Stimulated activated CD4-positive, alpha-beta T cell treated with anti-CD3 and anti-CD28 coated beads, Interleukin-2, amount 100 ng/mL, for 24 hours (primary cell): ENCODE measurements around the gene PLAC1.

ENCODE experiments used
- DNase-seq, 2 donors: peaks; one replicate each; pipeline ENCODE4 v3.0.0-alpha.2; 2020

Gene PLAC1

DNA sequence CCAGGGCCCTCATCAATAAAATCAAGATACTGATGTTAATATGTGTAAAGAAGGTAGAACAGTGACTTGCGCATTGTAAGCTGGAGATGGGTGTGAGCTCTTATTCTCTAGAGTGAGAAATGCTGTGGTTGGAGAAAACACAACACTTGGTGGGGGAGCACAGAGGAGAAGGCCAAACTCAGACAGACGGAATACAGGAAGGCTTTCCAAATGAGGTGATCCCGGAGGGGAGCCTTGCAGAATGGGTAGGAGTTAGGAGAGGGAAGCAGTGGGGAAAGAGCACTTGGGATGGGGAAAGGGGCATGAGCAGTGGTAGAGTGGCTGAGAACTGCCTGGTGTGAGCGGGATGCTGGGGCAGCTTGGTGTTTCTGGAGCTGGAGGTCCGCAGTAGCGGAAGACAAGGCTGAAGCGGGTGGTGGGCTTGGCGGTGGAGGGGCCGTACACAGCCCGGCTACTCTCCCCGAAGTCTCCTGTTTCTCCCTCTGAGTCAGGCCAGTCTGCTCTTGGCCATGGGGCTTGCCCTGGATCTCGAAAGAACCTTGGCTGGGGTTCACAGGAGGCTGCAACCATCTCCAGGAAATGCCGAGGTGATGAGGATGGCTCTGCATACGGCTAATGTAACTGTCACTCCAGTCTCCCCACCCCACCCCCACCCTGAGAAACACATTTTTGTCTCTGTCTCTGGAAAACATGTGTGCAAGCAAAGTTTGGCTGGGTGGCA is 11.3 kb upstream of the PLAC1 start:
- no peak for DNase-seq

DNA sequence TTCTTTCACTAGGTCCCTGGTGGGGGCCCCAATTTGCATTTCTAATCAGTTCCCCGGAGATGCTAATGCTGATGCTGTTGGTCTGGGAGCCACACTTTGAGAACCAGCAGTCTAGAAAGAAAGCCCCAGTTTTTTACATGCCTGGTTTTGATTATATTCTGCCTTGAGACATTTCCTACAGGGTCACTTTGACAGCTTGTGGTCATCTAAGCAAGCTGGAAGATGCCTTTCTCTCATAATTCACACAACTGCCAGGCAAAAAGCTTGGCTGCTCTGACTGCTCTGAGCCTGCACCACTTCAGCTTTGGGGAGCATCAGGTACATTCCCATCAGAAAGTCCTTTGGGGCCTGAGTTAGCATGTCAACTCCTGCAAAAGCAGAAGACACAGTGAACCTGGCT is 5.9 kb upstream of the PLAC1 start:
- no peak for DNase-seq

GRCh38 chrX:134661295-134661694 is 3.0 kb upstream of the PLAC1 start:
- DNase-seq, result no peak

GRCh38 chrX:134660627-134661026 is 2.4 kb upstream of the PLAC1 start:
- DNase-seq, result no peak

DNA sequence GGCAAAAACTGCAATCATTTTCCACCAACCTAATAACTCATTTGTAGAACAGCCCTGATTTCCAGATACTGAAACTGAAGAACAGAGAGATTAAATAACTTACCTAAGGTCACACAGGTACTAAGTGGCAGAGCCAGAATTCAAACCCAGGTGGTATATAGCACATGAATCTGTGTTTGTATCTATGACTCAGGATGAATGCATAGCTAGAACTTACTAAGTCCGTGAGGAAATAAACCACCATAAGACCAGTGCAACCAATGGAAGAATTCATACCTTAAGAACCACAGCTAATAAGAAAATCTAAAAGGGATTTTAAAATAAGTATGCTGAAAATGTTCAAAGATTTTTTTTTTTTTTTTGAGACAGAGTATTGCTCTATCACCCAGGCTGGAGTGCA is 1.5 kb upstream of the PLAC1 start:
- no peak for DNase-seq

DNA sequence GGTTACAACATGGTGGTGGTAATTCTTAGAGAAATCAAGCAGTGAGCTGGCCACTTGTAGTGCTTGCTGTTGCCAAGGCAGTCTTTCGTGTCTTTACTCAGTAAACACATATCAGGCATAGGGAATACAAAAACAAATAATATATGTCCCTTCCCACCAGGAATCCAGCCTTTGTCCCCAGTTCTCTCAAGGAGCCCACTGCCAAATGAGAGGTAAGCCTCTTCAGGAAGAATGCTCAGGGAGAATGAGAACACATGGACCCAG is 421 bp upstream of the PLAC1 start:
- DNase-seq, result no peak

DNA sequence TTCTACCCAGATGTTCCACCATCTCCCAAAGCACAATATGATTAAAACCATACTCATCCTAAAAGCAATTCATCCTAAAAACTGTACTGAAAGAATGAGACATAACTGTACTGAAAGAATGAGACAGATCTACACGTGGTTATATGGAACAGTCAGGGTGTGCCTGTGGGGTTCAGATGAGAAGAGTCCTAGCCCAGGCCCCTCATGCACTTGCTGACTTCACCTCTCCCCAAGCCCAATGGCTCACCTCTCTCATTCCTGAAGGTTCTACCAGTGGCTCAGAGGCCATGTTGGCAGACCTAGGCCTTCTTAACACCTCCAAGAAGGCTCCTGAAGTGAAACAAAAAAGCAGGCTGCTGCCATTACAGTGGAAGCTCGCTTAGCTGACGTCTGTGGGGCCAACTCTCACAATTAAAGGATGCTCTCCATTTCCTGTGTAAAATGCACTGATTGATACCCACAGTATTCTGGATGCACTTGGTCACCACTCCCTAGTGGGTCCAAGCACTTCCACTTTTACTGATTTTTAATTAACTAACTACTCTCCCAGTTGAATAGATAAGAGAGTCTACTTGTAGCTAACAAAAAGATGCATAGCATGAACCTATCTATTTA is 3.8 kb downstream of the PLAC1 start:
- DNase-seq, result peak; percentile 33 to 39

DNA sequence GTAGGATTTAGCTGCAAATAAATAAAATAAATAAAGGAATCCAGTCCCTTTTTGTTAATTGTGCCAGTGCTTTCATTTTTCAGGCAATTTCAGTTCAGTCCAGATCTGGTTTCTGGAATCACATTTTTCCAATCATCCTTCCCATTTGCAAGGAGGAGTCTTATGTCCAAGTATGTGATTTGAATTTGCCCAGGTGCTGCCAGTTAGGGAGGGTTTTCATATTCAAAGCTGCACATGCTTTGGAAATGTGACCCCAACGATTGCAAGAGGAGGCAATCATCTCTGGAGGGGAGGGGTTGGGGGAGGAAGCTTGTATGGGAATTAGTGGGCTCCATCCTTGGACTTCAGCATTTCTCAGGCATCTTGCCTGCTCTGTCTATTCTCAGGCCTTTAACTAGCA is 4.4 kb downstream of the PLAC1 start:
- DNase-seq, result no peak

DNA sequence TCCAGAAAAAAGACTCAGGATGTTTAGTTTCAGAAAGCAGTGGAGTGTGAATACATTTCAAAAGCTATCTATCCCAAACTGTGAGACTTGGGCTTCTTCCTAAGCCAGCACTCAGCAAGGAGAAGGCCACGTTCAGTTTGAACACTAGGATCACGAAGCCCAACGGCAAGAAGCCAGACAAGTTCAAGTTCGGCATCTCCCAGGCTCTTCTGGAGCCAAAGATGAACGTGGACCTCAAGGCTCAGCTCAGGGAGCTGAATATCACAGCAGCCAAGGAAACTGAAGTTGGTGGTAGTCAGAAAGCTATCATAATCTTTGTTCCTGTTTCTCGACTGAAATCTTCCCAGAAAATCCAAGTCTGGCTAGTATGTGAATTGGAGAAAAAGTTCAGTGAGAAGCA is 7.6 kb downstream of the PLAC1 start:
- no peak for DNase-seq

DNA sequence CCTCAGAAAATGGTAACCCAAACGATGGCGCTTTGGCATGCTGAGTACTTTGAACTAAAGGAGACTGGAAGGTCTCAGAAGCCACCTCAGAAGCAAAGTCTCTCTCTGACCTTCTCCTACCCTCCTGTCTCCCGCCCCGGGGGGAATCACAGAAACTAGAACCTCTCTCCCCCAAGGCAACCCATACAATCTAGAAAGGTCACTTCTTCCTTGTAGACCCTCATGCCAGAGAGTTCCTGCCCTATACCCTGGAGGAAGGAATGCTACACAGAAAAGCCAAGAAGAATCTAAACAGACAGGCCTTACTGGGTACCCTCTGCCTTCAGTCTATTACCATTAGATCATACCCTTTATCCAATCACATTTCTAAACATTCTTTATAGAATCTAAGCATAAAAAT is 8.5 kb downstream of the PLAC1 start:
- DNase-seq, result no peak

DNA sequence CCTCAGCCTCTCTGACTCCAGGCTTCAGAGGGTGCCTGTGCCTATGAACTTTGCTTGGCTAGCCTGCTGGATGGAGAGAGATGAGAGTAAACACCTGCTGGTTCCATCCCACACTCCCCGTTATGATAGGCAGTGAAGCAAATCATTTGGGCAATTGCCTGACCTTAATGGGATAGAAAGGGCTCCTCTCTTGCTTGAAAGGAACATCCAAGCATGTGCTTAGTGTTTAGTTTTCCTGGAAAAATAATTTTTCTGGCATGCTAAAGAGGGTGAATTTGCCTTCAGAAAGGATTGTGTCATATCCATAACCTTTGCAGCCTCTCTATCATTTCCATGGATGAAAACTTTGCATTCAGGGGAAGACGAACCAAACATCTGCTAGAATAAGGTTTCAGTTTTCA is 10.8 kb downstream of the PLAC1 start:
- DNase-seq, result no peak

DNA sequence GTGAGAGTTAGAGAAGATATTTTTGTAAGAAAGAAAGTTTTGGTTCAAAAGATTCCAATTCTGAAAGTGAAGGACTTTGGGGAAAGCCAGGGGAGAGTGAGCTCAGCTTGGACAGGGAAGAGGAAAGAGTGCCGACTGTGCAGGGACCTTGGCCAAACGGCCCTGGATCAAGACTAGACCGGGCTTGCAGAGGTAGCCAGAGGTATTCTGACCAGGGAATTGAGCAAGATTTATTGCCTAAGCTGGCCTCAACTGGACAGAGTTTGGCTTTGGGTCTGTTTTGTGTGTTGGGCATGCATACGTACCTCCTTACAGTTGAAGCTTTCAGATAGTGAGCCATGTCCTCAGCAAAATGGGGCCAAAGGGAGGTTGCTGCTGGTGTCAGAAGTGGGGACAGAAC is 11.6 kb downstream of the PLAC1 start:
- DNase-seq, result no peak

DNA sequence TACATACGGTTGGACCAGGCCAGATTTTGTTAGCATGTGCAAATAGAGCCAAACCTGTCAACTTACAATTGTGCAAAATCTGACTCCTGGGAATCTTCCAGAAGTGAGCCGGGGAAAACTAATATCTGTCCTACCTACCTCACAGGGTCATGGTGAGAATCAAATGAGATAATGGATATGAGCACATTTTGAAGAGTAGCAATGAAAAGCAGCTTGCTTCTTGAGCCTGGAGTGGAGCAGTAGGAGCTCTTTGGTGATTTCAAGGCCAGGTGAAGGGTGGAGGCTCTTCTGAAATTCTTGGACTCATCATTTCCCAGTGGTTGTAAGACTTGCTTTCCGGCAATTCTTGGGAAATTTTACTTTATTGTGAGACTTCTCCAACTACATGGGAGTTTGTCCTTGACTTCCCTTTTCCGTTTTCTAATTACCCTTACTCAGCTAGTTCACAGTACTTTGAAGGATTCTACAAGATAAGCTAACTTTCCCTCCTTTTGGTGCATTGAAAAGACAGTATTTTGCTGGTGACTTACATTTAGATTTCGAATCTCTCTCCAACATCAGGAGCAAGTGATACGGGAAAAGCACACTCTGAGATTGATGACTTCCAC is 12.2 kb downstream of the PLAC1 start:
- no peak for DNase-seq

GRCh38 chrX:134642386-134642785 is 15.9 kb downstream of the PLAC1 start:
- no peak for DNase-seq

- no peak for DNase-seq
These were observed 16.9 kb downstream of the PLAC1 start for GRCh38 chrX:134641346-134641745.

GRCh38 chrX:134640914-134641313 is 17.4 kb downstream of the PLAC1 start:
- DNase-seq, result no peak

DNA sequence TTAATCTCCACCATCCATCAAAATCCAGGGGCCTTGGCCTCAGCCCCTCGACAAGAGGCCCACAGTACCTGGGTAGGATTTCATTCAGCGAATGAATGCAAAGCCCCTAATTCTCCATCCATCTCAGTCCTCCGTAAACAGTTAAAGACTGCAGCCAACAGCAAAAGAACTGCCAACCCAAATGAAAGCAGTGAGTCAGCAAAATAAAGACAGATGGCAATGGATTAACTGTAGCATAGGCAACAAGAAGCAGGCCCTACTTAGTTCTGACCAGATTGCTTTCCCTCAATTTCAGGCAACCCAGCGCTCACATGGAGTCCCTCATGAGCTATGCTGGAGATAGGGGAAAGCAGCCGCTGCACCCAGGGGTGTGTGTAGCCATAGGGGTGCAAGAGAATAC is 21.4 kb downstream of the PLAC1 start:
- no peak for DNase-seq

DNA sequence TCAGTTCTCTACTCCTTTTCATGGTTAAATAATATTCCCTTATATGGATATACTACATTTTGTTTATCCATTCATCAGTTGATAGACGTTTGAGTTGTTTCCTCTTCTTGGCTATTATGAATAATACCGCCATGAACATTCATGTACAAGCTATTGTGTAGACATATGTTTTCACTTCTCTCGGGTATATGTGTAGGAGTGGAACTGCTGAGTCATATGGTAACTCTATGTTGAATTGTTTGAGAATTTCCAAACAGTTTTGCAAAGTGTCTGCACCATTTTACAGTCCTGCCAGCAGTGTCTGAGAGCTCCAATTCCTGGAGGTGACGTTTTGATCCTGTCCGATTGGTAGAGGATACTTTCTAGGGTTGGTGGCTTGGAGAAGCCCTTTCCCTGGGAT is 23.6 kb downstream of the PLAC1 start:
- no peak for DNase-seq

GRCh38 chrX:134633832-134634231 is 24.4 kb downstream of the PLAC1 start:
- no peak for DNase-seq

GRCh38 chrX:134633394-134633793 is 24.9 kb downstream of the PLAC1 start:
- no peak for DNase-seq

GRCh38 chrX:134632355-134632754 is 25.9 kb downstream of the PLAC1 start:
- no peak for DNase-seq

GRCh38 chrX:134631426-134632346 is 26.6 kb downstream of the PLAC1 start:
- no peak for DNase-seq

- DNase-seq, result no peak
These were observed 29.6 kb downstream of the PLAC1 start for GRCh38 chrX:134628663-134629062.

DNA sequence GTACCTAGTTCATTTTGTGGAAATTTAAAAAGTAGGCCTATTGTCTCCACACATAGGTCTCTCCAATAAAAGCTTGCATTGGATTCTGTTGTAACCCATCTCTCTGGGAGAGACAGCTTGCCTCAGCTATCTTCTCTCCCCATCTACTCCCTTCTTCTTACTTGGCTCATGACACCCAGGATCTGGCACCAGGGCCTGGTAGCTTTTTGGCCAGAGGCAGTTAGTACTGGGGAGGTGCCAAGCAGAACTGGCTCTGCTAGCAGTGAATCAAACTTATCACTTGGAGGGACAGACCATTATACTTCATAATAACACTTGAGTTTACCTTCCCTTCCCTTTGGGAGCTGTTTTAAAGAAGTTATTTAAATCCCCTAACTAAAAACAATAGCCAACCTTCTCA is 31.8 kb downstream of the PLAC1 start:
- DNase-seq, result no peak
